ENCODE results near the gene LRRC75B. TPM values are rescaled to one million over a fixed set of nuclear protein-coding genes. Genes with fewer than 3 reads are reported as not detected.
A peak's percentile ranks its signal among the peaks of the same experiment; 100 is the strongest.
"Not testable (repeated sequence)": the region's sequence is repeated elsewhere in the genome, so short reads cannot be mapped to it uniquely, and the experiment has no call there.

The LRRC75B gene
- total RNA-seq (2014; rRNA removed; shearing (Covaris generic)) = 0.66 and 2.1 TPM in 2 replicates

- DNase-seq (ENCODE audit: low spot score) = peak; percentile 62
Observed at GRCh38 chr22:24592851-24593558, at the start of gene LRRC75B. TSS of gene LRRC75B (minus strand) at chr22:24593073. CDS start at chr22:24593039, 34 bp downstream.

- not testable (repeated sequence) for DNase-seq (ENCODE audit: low spot score)
Observed at GRCh38 chr22:24642307-24642706, 49.4 kb upstream of the LRRC75B start.

DNA sequence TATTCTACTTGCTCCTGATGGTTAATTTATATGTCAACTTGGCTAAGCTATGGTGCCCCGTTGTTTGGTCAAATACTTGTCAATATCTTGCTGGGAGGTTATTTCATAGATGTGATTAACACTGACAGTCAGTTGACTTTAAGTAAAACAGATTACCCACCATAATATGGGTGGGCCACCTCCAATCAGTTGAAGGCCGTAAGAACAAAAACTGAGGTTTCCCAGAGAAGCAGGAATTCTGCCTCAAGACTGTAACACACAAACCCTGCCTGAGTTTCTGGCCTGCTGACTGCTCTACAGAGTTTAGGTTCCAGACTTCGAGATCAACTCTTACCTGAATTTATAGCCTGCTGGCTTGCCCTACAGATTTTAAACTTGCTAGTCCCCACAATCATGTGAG, 43.6 kb upstream of the LRRC75B start:
- DNase-seq (ENCODE audit: low spot score) = not testable (repeated sequence)

DNA sequence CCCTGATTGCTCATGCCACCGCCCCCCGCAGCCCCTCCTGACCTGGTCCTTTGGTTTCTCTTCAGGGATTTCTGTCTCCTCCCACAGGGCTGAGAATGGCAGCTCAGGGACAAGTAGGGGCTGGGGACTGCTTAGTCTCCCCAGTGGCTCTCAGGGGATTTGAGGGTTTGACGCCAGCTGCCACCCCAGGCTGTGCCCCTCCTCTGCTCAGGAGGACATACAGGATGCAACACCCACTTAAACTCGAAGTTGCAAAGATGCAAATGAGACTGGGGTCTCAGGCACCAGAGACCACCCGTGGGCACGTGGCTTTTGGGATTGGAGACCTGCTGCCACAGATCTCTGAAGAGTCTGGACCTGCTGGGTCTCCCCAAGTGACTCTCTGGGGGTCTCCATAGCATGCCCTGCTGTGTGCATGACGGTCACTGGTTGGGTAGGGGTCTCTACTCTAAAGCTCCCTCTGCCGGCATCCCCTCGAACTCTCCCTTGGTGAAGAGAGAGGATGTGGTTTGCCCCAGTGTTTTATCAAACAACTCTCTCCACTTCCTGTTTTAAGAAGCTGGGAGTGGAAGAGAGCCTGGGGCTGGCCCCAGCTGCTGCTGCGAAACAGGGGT, 42.0 kb upstream of the LRRC75B start:
- DNase-seq (ENCODE audit: low spot score) = not testable (repeated sequence)

- not testable (repeated sequence) for DNase-seq (ENCODE audit: low spot score)
Observed at GRCh38 chr22:24633231-24634023, 40.6 kb upstream of the LRRC75B start.

GRCh38 chr22:24632642-24633041, 39.8 kb upstream of the LRRC75B start:
- DNase-seq (ENCODE audit: low spot score) = not testable (repeated sequence)

- DNase-seq (ENCODE audit: low spot score) = not testable (repeated sequence)
Observed at GRCh38 chr22:24631430-24632122, 38.7 kb upstream of the LRRC75B start.

DNA sequence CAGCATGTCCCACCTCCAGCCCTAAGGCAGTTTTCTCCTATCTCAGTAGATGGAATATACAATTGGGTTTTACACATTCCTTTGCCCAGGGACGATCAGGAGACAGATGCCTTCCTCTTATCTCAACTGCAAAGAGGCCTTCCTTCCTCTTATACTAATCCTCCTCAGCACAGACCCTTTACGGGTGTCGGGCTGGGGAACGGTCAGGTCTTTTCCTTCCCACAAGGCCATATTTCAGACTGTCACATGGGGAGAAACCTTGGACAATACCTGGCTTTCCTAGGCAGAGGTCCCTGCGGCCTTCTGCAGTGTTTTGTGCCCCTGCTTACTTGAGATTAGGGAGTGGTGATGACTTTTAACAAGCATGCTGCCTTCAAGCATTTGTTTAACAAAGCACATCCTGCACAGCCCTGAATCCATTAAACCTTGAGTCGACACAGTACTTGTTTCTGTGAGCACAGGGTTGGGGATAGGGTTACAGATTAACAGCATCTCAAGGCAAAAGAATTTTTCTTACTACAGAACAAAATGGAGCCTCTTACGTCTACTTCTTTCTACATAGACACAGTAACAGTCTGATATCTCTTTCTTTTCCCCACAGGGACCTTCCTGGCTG, 38.0 kb upstream of the LRRC75B start:
- DNase-seq (ENCODE audit: low spot score) = not testable (repeated sequence)

GRCh38 chr22:24629069-24629468, 36.2 kb upstream of the LRRC75B start:
- DNase-seq (ENCODE audit: low spot score) = not testable (repeated sequence)

DNA sequence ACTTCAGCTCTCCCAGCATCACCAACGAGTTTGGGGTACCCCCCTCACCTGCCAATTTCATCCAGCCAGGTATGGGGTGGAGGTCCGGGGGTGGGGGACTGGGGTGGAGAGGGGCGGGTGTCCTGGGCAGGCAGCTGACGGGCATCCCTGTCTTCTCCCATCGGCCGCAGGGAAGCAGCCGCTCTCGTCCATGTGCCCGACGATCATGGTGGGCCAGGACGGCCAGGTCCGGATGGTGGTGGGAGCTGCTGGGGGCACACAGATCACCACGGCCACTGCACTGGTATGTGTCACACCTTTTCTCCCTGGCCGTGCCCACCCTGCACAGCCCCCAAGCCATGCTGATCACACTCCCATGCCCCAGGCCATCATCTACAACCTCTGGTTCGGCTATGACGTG, 35.0 kb upstream of the LRRC75B start:
- not testable (repeated sequence) for DNase-seq (ENCODE audit: low spot score)

- not testable (repeated sequence) for DNase-seq (ENCODE audit: low spot score)
Observed at GRCh38 chr22:24622596-24622995, 29.7 kb upstream of the LRRC75B start.

- DNase-seq (ENCODE audit: low spot score) = not testable (repeated sequence)
Observed at GRCh38 chr22:24621244-24621643, 28.4 kb upstream of the LRRC75B start.

- not testable (repeated sequence) for DNase-seq (ENCODE audit: low spot score)
Observed at GRCh38 chr22:24614794-24615193, 21.9 kb upstream of the LRRC75B start.

GRCh38 chr22:24609888-24610287, 17.0 kb upstream of the LRRC75B start:
- not testable (repeated sequence) for DNase-seq (ENCODE audit: low spot score)

DNA sequence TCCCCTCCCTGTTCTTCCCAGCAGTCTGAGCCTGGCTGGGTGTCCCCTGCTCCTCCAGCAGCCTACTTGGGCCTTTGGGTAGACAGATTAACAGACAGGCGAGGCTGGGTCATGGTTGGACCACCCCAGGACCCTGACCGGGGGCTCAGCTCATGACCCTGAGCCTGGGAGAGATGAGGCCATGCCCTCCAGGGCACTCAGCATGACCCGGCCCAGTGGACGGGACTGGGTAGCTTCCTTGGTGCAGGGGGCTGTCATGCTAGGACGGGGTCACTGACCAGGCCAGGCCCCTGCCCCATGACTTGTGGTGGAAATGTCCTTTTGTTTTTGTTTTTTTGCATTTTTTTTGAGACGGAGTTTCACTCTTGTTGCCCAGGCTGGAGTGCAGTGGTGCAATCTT, 15.5 kb upstream of the LRRC75B start:
- DNase-seq (ENCODE audit: low spot score) = not testable (repeated sequence)

DNA sequence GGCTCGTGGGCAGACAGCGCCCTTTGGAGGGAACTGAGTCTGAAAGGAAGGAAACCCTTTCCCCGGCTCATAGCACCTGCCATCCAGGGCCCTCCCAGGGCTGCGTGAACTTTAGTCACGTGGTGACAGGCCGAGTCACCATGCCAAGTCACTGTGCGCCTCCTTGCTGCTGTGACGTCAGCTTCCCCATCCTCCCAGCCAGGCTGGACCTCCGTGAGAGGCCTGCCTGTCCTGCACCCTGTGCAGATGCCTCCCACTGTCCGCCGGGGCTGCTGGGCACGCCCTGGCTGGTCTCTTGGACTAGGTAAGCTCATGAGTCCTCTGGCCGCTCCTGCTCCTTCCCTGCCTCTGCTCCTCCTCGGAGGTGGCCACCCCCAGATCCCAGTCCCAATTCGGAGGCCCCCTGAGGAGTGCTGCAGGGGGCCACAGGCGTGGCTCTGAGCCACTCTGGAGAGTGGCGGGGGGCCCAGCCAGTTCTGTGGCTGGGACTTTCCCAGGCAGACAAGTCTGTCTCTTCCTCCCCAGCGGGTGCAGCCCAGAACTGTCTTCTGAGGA, 14.6 kb upstream of the LRRC75B start:
- DNase-seq (ENCODE audit: low spot score) = peak; percentile 47

DNA sequence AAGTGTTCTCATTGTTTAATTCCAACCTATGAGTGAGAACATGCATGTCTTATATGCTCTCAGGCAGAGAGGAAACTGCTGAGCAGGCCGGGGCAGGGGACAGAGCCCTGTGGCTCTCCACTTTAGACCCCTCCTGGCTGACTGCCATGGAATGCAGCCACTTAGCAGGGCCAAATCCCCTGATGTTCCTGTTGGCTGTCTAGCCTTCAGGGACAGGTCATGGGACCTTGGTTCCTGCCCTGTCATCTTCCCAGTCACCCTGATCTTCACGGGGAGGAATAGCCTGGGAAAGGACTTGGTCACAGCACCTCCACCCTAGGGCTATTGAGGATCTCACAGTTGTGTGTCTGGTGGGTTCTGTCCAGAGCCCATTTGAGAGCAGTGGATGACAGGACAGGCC, 13.5 kb upstream of the LRRC75B start:
- not testable (repeated sequence) for DNase-seq (ENCODE audit: low spot score)

DNA sequence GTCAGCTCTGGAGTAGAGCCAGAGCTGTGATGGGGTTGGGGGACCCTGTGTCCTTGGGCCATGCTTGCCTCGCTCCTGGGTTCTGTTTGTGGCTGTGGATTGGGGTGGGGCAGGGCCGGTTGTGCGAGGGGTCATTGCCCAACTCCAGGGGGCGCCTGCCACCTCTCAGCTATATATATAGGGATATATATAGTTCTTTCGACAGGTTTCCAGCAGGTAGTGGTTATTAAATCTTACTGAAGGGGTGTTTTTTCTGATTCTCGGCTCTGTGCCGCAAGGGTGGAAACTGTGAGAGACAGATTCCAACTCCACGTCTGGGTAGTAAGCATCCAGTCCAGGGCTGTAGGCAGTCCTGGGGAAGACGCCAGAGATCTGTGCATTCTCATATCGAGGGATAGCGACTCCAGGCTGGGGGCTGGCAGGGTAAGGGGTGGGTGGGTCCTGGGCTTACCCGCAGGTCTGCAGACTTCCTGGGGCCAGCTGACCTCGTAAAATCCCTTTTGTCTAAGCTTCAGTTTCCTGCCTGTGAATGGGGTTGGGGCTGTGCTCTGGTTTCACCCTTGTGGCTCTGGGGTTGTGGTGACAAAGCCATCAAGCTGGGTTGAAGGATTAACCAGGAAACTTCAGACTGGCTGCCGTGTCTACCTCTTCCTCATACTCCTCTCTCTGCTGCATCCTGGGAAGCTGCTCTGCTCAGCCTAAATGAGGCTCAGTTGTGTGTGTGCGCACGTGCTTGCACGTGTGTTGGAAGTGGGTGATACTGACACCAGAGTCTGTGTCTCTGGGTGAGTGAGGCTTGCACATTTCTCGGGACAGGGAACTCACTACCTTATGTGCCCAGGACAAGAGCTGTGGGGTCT, 11.1 kb upstream of the LRRC75B start:
- not testable (repeated sequence) for DNase-seq (ENCODE audit: low spot score)

DNA sequence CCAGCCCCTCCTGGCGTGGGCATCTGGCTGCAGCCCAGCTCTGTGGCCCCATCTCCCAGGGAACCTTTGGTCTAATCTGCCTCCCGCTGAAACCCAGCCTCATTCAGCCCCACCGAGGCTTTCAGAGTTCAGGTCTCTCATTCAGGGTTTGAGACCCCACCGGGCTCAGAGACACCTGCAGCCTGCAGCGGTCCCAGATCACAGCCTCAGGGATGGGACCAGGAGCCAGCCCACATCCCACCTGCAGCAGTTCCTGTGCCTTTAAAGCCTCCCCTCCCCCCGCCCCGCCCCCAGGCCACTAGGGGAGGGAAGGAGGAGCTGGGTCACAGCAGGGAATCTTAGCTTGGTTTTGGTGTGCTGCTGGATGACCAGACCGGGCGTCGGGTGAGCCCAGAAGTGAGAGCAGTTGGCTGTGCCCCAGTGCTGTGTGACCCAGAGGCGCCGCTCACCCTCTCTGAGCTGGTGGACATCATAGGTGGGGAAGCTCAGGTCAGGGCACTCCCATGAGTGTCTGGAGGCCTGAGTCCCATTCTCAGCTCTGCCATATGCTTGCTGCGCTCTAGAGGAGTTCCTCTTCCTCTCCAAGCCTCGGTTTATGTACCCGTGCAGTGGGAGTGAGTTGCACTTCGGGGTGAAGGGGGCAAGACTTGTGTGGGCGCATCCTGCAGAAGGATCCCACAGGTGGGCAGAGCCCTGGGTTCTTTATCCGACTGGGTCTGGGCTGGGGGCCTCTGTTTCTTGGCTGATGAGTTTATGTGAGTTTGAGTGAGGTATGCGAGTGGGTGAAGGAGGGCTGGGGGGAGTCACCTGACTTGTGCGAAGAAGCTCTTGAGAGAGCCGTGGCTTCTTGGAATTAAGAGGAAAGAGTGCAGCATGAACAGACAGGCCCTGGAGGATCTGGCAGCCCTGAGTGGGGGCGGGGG, 10.2 kb upstream of the LRRC75B start, which contains the start of gene GGT1:
TSS of gene GGT1 (plus strand) at position 347 of the 923 bp plus-strand sequence. CDS start 7,889 bp downstream, outside the sequence.
- DNase-seq (ENCODE audit: low spot score) = not testable (repeated sequence)
